Erythroblast (primary cell): ENCODE results near the gene FAM234A.

ENCODE experiments used
- GATA1 ChIP-seq: IDR thresholded peaks from 2 replicates; pipeline ENCODE4 v1.6.1; 2011; ENCODE audit warnings: low read depth, mild to moderate bottlenecking, control low read depth, low read length, moderate library complexity
- POLR2A ChIP-seq: IDR thresholded peaks from 2 replicates; pipeline ENCODE4 v1.6.1; 2011; ENCODE audit warnings: mild to moderate bottlenecking, low read length

GRCh38 chr16:245105-245504 lies 10.5 kb downstream of the FAM234A start:
- TF ChIP-seq POLR2A (no peak), GATA1 (no peak)
